Common myeloid progenitor, CD34-positive (primary cell): ENCODE measurements around the gene OCA2. TPM values are rescaled to one million over a fixed set of nuclear protein-coding genes. Genes with fewer than 3 reads are reported as not detected.
"Not testable (repeated sequence)": the region's sequence is repeated elsewhere in the genome, so short reads cannot be mapped to it uniquely, and the experiment has no call there.

ENCODE experiments used
- CTCF ChIA-PET: fragments of 350-600 bp; sonication (Branson Sonifier 250); formaldehyde crosslinking; loops from one replicate; lab custom pipeline; 2021; ENCODE audit warnings: antibody characterized with exemption; lab: Charles Lee
- POLR2A ChIA-PET: fragments of 350-600 bp; sonication (Branson Sonifier 250); formaldehyde crosslinking; loops from one replicate; lab custom pipeline; 2021; ENCODE audit warnings: antibody characterized with exemption; lab: Charles Lee
- DNase-seq, 3 donors: peaks; one replicate each; pipeline versions ENCODE4 v3.0.0 to v3.0.0-alpha.2; 2013
- H3K27ac ChIP-seq, 2 experiments: 1 replicate in 1 of 2; 2 replicates in 1 of 2; pipeline ENCODE4 v1.7.0; 2013; ENCODE audit warnings: inconsistent platforms in 2 of 2, low read length in 2 of 2, mild to moderate bottlenecking in 2 of 2, low read depth in 1 of 2, moderate library complexity in 1 of 2; ENCODE audit not compliant: severe bottlenecking in 2 of 2, insufficient read depth in 1 of 2, poor library complexity in 1 of 2
- H3K27me3 ChIP-seq, 5 experiments: replicated peaks in 2 of 5; 1 replicate in 3 of 5; 2 replicates in 2 of 5; pipeline versions ENCODE4 v1.6.1 to v1.7.0; 2013; ENCODE audit warnings: low read length in 4 of 5, mild to moderate bottlenecking in 2 of 5, moderate library complexity in 2 of 5, inconsistent platforms in 1 of 5; ENCODE audit not compliant: insufficient read depth in 5 of 5, control insufficient read depth in 4 of 5
- H3K36me3 ChIP-seq, 4 experiments: 1 replicate in 2 of 4; 2 replicates in 2 of 4; pipeline versions ENCODE4 v1.6.1 to v1.7.0; 2013; ENCODE audit warnings: low read length in 3 of 4, control low read depth in 1 of 4, mild to moderate bottlenecking in 1 of 4; ENCODE audit not compliant: control insufficient read depth in 4 of 4, insufficient read depth in 4 of 4
- H3K4me1 ChIP-seq, 4 experiments: 1 replicate in 3 of 4; 2 replicates in 1 of 4; pipeline versions ENCODE4 v1.6.1 to v1.7.1; 2013; ENCODE audit warnings: low read length in 3 of 4, mild to moderate bottlenecking in 3 of 4, control low read depth in 1 of 4, inconsistent platforms in 1 of 4, moderate library complexity in 1 of 4; ENCODE audit not compliant: control insufficient read depth in 4 of 4, insufficient read depth in 4 of 4; ENCODE audit errors: control extremely low read depth in 1 of 4
- H3K4me3 ChIP-seq, 7 experiments: 1 replicate in 4 of 7; 2 replicates in 3 of 7; pipeline versions ENCODE4 v1.5.1 to v1.7.0; 2013; ENCODE audit warnings: mild to moderate bottlenecking in 7 of 7, low read length in 6 of 7, moderate library complexity in 6 of 7, inconsistent platforms in 2 of 7, low read depth in 2 of 7, control low read depth in 1 of 7; ENCODE audit not compliant: insufficient read depth in 4 of 7, control insufficient read depth in 1 of 7; ENCODE audit errors: extremely low read depth in 1 of 7
- H3K9me3 ChIP-seq, 5 experiments: 1 replicate in 4 of 5; 2 replicates in 1 of 5; pipeline versions ENCODE4 v1.6.1 to v1.7.1; 2013; ENCODE audit warnings: low read length in 4 of 5, mild to moderate bottlenecking in 2 of 5, inconsistent platforms in 1 of 5, low read depth in 1 of 5, moderate library complexity in 1 of 5; ENCODE audit not compliant: control insufficient read depth in 4 of 5, insufficient read depth in 2 of 5; ENCODE audit errors: control extremely low read depth in 1 of 5
- WGBS: methylation state at CpG from one replicate; pipeline ENCODE4 v1.1.5; 2013; ENCODE audit not compliant: insufficient coverage; 5-methylcytosine and 5-hydroxymethylcytosine counted together
- polyA plus RNA-seq: library from polyadenylated mRNA; unstranded; fragments of 120-200 nt; gene quantifications from one replicate; pipeline ENCODE4 v1.2.1, GENCODE V29; 2013

The OCA2 gene
- not detected for polyA plus RNA-seq

GRCh38 chr15:28098766-28099554 lies at the start of gene OCA2:
TSS of gene OCA2 (minus strand) at chr15:28099315. CDS start at chr15:28081874, 17,441 bp downstream.
- Histone ChIP-seq H3K27ac (no peak within 1 kb of the TSS), H3K27me3 (peaks cover 16 to 99% (median 41%) of the 10 kb centered on the region in 5 experiments), H3K36me3 (no peaks in the 10 kb centered on the region), H3K4me3 (peak within 1 kb of the TSS in 3 of 7 experiments; percentile 41 to 62 (median 43)), H3K9me3 (peaks cover 0 to 6% (median 4%) of the 10 kb centered on the region in 5 experiments), H3K4me1 (peaks cover 1 to 45% (median 38%) of the 10 kb centered on the region in 4 experiments)
- 2% methylated on average over 35 of the region's 52 CpGs for WGBS
- ChIA-PET CTCF (interaction anchor here (1.3 to 2.6 kb wide), 3 partner anchors 10 to 51 kb away, joined by 3 to 19 read pairs (median 5); no protein-coding TSS in a partner anchor), POLR2A (interaction anchor here (1.0 kb wide), 1 partner anchor 9 kb away, joined by 3 read pairs; no protein-coding TSS in a partner anchor)
- peak; percentile 61 to 73 (median 70) for DNase-seq

GRCh38 chr15:28147801-28148200 lies 48.7 kb upstream of the OCA2 start:
- Histone ChIP-seq H3K27me3 (no peaks in the 10 kb centered on the region), H3K27ac (no peak overlapping the region), H3K9me3 (peaks cover 0 to 10% (median 0%) of the 10 kb centered on the region in 5 experiments), H3K4me3 (no peak overlapping the region), H3K4me1 (no peaks in the 10 kb centered on the region), H3K36me3 (peaks cover 13 to 57% (median 28%) of the 10 kb centered on the region in 4 experiments)
- DNase-seq = no peak
- ChIA-PET CTCF (interaction anchor here (1.1 kb wide), 1 partner anchor 24 kb away, joined by 3 read pairs; no protein-coding TSS in a partner anchor), POLR2A (no interaction called here)
- WGBS = 96% methylated on average over 3 of the region's 3 CpGs

- peaks cover 16 to 53% (median 34%) of the 10 kb centered on the region in 4 experiments for H3K36me3 ChIP-seq
- H3K4me1 ChIP-seq, H3K9me3 ChIP-seq, CTCF ChIA-PET, H3K4me3 ChIP-seq, DNase-seq, H3K27ac ChIP-seq, H3K27me3 ChIP-seq, POLR2A ChIA-PET: not testable (repeated sequence)
- WGBS = 100% methylated on average over 2 of the region's 4 CpGs
Measured at GRCh38 chr15:28145419-28145818, 46.3 kb upstream of the OCA2 start.

GRCh38 chr15:28140062-28140461 lies 40.9 kb upstream of the OCA2 start:
- DNase-seq = no peak
- Histone ChIP-seq H3K9me3 (peaks cover 0 to 4% (median 0%) of the 10 kb centered on the region in 5 experiments), H3K27me3 (no peaks in the 10 kb centered on the region), H3K4me3 (no peak overlapping the region), H3K27ac (no peak overlapping the region), H3K36me3 (peaks cover 14 to 54% (median 36%) of the 10 kb centered on the region in 4 experiments), H3K4me1 (peaks cover 0 to 5% (median 1%) of the 10 kb centered on the region in 4 experiments)
- CTCF ChIA-PET = interaction anchor here (3.9 kb wide), 1 partner anchor 13 kb away, joined by 16 read pairs; no protein-coding TSS in a partner anchor
- POLR2A ChIA-PET = no interaction called here
- WGBS = 100% methylated on average over 1 of the region's 6 CpGs

- DNase-seq, POLR2A ChIA-PET, H3K4me3 ChIP-seq, CTCF ChIA-PET, H3K27me3 ChIP-seq, H3K4me1 ChIP-seq, H3K9me3 ChIP-seq, H3K27ac ChIP-seq: not testable (repeated sequence)
- peaks cover 12 to 45% (median 28%) of the 10 kb centered on the region in 4 experiments for H3K36me3 ChIP-seq
- WGBS = 100% methylated on average over 1 of the region's 9 CpGs
Measured at GRCh38 chr15:28137408-28138039, 38.4 kb upstream of the OCA2 start.

- H3K27me3 ChIP-seq, H3K4me1 ChIP-seq, H3K4me3 ChIP-seq, H3K27ac ChIP-seq, DNase-seq, H3K9me3 ChIP-seq, CTCF ChIA-PET, POLR2A ChIA-PET: not testable (repeated sequence)
- 82% methylated on average over 2 of the region's 6 CpGs for WGBS
- peaks cover 9 to 47% (median 33%) of the 10 kb centered on the region in 4 experiments for H3K36me3 ChIP-seq
Measured at GRCh38 chr15:28136236-28136904, 37.3 kb upstream of the OCA2 start.
